GM06990 (cell line): Measurements from ENCODE around the gene BRPF1.
A peak's percentile ranks its signal among the peaks of the same experiment; 100 is the strongest.

Source experiments
- DNase-seq: peaks from one replicate; pipeline ENCODE4 v3.0.0-alpha.2; 2011; ENCODE audit not compliant: insufficient read length; ENCODE audit errors: extremely low read depth
- H3K27me3 ChIP-seq: replicated peaks from 2 replicates; pipeline ENCODE4 v1.6.0; 2011; ENCODE audit warnings: low read length; ENCODE audit not compliant: control insufficient read depth, insufficient read depth
- H3K36me3 ChIP-seq: 2 replicates; pipeline ENCODE4 v1.5.1; 2011; ENCODE audit warnings: low read length; ENCODE audit not compliant: control insufficient read depth, insufficient read depth
- H3K4me3 ChIP-seq: replicated peaks from 2 replicates; pipeline ENCODE4 v1.5.1; 2011; ENCODE audit warnings: low read depth, mild to moderate bottlenecking, control low read depth, low read length
- TF ChIP-seq, protein P1 (sequence below): IDR thresholded peaks from 2 replicates; pipeline ENCODE4 v1.5.1; 2011; ENCODE audit warnings: low read length, control low read depth, mild to moderate bottlenecking, inconsistent platforms; ENCODE audit not compliant: insufficient read depth, poor library complexity, severe bottlenecking

Gene BRPF1

GRCh38 chr3:9791127-9791526, 59.6 kb downstream of the BRPF1 start:
- H3K27me3 ChIP-seq: no peaks in the 10 kb centered on the region
- TF ChIP-seq, protein P1, sequence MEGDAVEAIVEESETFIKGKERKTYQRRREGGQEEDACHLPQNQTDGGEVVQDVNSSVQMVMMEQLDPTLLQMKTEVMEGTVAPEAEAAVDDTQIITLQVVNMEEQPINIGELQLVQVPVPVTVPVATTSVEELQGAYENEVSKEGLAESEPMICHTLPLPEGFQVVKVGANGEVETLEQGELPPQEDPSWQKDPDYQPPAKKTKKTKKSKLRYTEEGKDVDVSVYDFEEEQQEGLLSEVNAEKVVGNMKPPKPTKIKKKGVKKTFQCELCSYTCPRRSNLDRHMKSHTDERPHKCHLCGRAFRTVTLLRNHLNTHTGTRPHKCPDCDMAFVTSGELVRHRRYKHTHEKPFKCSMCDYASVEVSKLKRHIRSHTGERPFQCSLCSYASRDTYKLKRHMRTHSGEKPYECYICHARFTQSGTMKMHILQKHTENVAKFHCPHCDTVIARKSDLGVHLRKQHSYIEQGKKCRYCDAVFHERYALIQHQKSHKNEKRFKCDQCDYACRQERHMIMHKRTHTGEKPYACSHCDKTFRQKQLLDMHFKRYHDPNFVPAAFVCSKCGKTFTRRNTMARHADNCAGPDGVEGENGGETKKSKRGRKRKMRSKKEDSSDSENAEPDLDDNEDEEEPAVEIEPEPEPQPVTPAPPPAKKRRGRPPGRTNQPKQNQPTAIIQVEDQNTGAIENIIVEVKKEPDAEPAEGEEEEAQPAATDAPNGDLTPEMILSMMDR: no peak
- DNase-seq: no peak
- H3K36me3 ChIP-seq: peaks cover 16% of the 10 kb centered on the region
- peak overlapping the region; percentile 86 for H3K4me3 ChIP-seq

DNA sequence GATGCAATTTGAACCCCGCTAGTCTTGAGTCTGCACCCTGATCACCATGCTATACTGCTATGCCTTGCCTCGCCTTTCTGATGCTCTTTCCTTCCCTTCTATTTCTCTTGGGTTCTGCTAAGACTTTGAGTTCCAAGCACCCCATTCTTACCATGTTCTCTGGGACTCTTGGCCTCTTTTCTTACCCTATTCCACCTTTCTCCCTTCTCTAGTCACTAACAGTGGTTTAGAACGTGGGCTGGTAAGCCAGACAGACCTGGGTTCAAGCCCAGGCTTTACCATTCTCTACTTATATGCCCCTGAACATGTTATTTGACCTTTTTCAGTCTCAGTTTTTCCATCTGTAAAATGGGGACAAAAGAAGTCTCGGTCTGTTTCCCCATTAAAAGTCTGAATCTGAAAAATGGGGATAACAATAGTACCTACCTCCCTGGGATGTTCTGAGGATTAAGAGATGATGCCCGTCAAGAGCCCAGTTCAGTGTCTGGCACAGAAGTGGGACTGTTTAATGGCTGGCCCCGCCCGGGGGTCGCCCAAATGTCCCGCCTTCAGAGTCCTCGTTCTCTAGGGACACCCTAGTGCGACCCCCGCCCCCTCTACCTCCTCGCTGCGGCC, 60.4 kb downstream of the BRPF1 start:
- DNase-seq: no peak
- peak overlapping the region; percentile 86 for H3K4me3 ChIP-seq
- H3K36me3 ChIP-seq: peaks cover 19% of the 10 kb centered on the region
- H3K27me3 ChIP-seq: no peaks in the 10 kb centered on the region
- TF ChIP-seq, protein P1: no peak

GRCh38 chr3:9792405-9793160, 61.0 kb downstream of the BRPF1 start, which contains the start of the genes ARPC4 and TADA3:
ARPC4 (plus strand) TSS chr3:9793082; CDS start chr3:9793122, 40 bp downstream.
TADA3 (minus strand) TSS chr3:9792473; CDS start chr3:9791466, 1,007 bp downstream.
- Histone ChIP-seq H3K4me3 (peak within 1 kb of the TSS; percentile 86), H3K36me3 (peaks cover 20% of the 10 kb centered on the region), H3K27me3 (no peaks in the 10 kb centered on the region)
- TF ChIP-seq, protein P1: no peak
- DNase-seq: peak; percentile 94

GRCh38 chr3:9793161-9793781, 61.7 kb downstream of the BRPF1 start:
- peak overlapping the region; percentile 86 for H3K4me3 ChIP-seq
- no peak for DNase-seq
- TF ChIP-seq, protein P1: no peak
- H3K27me3 ChIP-seq: no peaks in the 10 kb centered on the region
- peaks cover 21% of the 10 kb centered on the region for H3K36me3 ChIP-seq

DNA sequence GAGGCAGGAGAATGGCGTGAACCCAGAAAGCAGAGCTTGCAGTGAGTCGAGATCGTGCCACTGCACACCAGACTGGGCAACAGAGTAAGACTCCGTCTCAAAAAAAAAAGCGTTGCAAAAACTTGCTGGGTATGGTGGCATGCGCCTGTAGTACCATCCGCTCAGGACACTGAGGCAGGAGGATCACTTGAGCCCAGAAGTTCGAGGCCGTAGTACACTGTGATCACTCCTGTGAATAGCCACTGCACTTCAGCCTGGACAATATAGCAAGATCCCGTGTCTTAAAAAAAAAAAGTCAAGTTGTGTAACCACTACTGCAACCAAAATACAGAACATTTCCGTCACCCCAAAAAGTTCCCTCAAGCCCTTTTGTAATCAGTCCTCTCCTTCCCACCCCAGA, 62.9 kb downstream of the BRPF1 start:
- no peak for DNase-seq
- Histone ChIP-seq H3K27me3 (no peaks in the 10 kb centered on the region), H3K4me3 (peak overlapping the region; percentile 86), H3K36me3 (peaks cover 20% of the 10 kb centered on the region)
- TF ChIP-seq, protein P1: no peak
